ENCODE results near the gene A2M.

Gene A2M

GRCh38 chr12:9104087-9104486, 11.6 kb downstream of the A2M start:
- no peaks in the 10 kb centered on the region for H3K4me1 ChIP-seq (ENCODE audit: control insufficient read depth, insufficient read depth, low read length)
- no peaks in the 10 kb centered on the region for H3K9me3 ChIP-seq (ENCODE audit: control insufficient read depth, insufficient read depth, low read depth, low read length)
- no peaks in the 10 kb centered on the region for H3K36me3 ChIP-seq (ENCODE audit: control insufficient read depth in 2 of 2, insufficient read depth in 1 of 2, low read length in 2 of 2)
- CTCF ChIA-PET: interaction anchor here (0.6 kb wide), 1 partner anchor 28 kb away, joined by 4 read pairs; no protein-coding TSS in a partner anchor
- no peak overlapping the region for H3K4me3 ChIP-seq (ENCODE audit: low read depth, low read length)
- POLR2A ChIA-PET: no interaction called here
- H3K27ac ChIP-seq (ENCODE audit: extremely low read depth, low read depth, low read length): no peak overlapping the region
- TF ChIP-seq ZNF175 (tag by site-specific recombination; IDR thresholded peaks at IDR 0.05) (no peak), ZNF391 (tag by site-specific recombination; IDR thresholded peaks at IDR 0.05; ENCODE audit: borderline replicate concordance, low read depth) (no peak), ZNF600 (tag by site-specific recombination; IDR thresholded peaks at IDR 0.05) (no peak), ZNF560 (tag by site-specific recombination; IDR thresholded peaks at IDR 0.05; ENCODE audit: borderline replicate concordance) (no peak), BCL11B (tag by site-specific recombination; IDR thresholded peaks at IDR 0.05; ENCODE audit: low read depth) (no peak), ZNF280D (tag by site-specific recombination; IDR thresholded peaks at IDR 0.05) (no peak), ZNF791 (tag by site-specific recombination; IDR thresholded peaks at IDR 0.05) (no peak), ZNF174 (tag by site-specific recombination; IDR thresholded peaks at IDR 0.05) (no peak), ZNF324 (tag by site-specific recombination; IDR thresholded peaks at IDR 0.05) (no peak), ZSCAN23 (tag by site-specific recombination; IDR thresholded peaks at IDR 0.05) (no peak), PRDM1 (tag by site-specific recombination; IDR thresholded peaks at IDR 0.05) (no peak), ZNF629 (tag by site-specific recombination; IDR thresholded peaks at IDR 0.05) (no peak), KLF1 (tag by site-specific recombination; IDR thresholded peaks at IDR 0.05) (no peak), ZNF510 (tag by site-specific recombination; IDR thresholded peaks at IDR 0.05; ENCODE audit: insufficient replicate concordance) (no peak), ZBTB20 (tag by site-specific recombination; IDR thresholded peaks at IDR 0.05) (no peak), SALL2 (tag by site-specific recombination; IDR thresholded peaks at IDR 0.05; ENCODE audit: borderline replicate concordance) (no peak), ZNF112 (tag by site-specific recombination; IDR thresholded peaks at IDR 0.05) (no peak), HOXA7 (CRISPR knock-in tag; IDR thresholded peaks at IDR 0.05; ENCODE audit: borderline replicate concordance) (no peak), ZNF362 (tag by site-specific recombination; IDR thresholded peaks at IDR 0.05) (no peak)

GRCh38 chr12:9103050-9103849, 12.5 kb downstream of the A2M start:
- ChIA-PET CTCF (no interaction called here), POLR2A (no interaction called here)
- no peaks in the 10 kb centered on the region for H3K36me3 ChIP-seq (ENCODE audit: control insufficient read depth in 2 of 2, insufficient read depth in 1 of 2, low read length in 2 of 2)
- H3K27ac ChIP-seq (ENCODE audit: extremely low read depth, low read depth, low read length): no peak overlapping the region
- no peaks in the 10 kb centered on the region for H3K9me3 ChIP-seq (ENCODE audit: control insufficient read depth, insufficient read depth, low read depth, low read length)
- H3K4me3 ChIP-seq (ENCODE audit: low read depth, low read length): no peak overlapping the region
- no peaks in the 10 kb centered on the region for H3K4me1 ChIP-seq (ENCODE audit: control insufficient read depth, insufficient read depth, low read length)
- TF ChIP-seq ZNF18 (tag by site-specific recombination; IDR thresholded peaks at IDR 0.05) (no peak), ZNF146 (tag by site-specific recombination; IDR thresholded peaks at IDR 0.05) (no peak), RBAK (tag by site-specific recombination; IDR thresholded peaks at IDR 0.05) (no peak), ZBTB48 (tag by site-specific recombination; IDR thresholded peaks at IDR 0.05) (no peak), GLIS2 (tag by site-specific recombination; IDR thresholded peaks at IDR 0.05) (no peak), ZNF561 (tag by site-specific recombination; IDR thresholded peaks at IDR 0.05; ENCODE audit: borderline replicate concordance) (no peak), SETDB1 (IDR thresholded peaks at IDR 0.05; ENCODE audit: insufficient read length, low read length) (no peak), ZBTB10 (tag by site-specific recombination; IDR thresholded peaks at IDR 0.05) (no peak), ZNF664 (tag by site-specific recombination; IDR thresholded peaks at IDR 0.05) (no peak), REPIN1 (tag by site-specific recombination; IDR thresholded peaks at IDR 0.05; ENCODE audit: low read depth) (no peak)

All from HEK293 (cell line).